ENCODE measurements around the gene PSMA7. TPM values are rescaled to one million over a fixed set of nuclear protein-coding genes. Genes with fewer than 3 reads are reported as not detected.

Gene PSMA7
- total and polyA plus RNA-seq, 2 of the 8 experiments (the other 6 are each of a cell fraction or from before 2014, with no cell fraction given): 361 to 648 TPM

GRCh38 chr20:62164879-62165761 is 21.9 kb upstream of the PSMA7 start (continued):
- TF ChIP-seq BRCA1 (IDR thresholded peaks at IDR 0.05; ENCODE audit: low read depth, low read length) (no peak), SP2 (IDR thresholded peaks at IDR 0.05; ENCODE audit: low read length) (no peak), RNF2 (IDR thresholded peaks at IDR 0.05; ENCODE audit: borderline replicate concordance, low read depth, low read length, missing control alignments, poor library complexity, severe bottlenecking) (no peak), EP300 (IDR thresholded peaks at IDR 0.05; ENCODE audit: borderline replicate concordance in 1 of 2, low read depth in 2 of 2, low read length in 2 of 2) (no peak), KDM1A (IDR thresholded peaks at IDR 0.05; ENCODE audit: borderline replicate concordance, low read length) (no peak), USF2 (IDR thresholded peaks at IDR 0.05; ENCODE audit: low read length) (no peak), BACH1 (IDR thresholded peaks at IDR 0.05; ENCODE audit: low read length) (no peak), NRF1 (IDR thresholded peaks at IDR 0.05; ENCODE audit: low read depth, low read length) (no peak)
